HG03571 (cell line): ENCODE data around the gene CACUL1.

Experiments used
- ATAC-seq: cut with Tn5 transposase; IDR thresholded peaks from one replicate; pipeline ENCODE4 v1.9.1; 2021; ENCODE audit not compliant: unreplicated experiment

CACUL1 gene

DNA sequence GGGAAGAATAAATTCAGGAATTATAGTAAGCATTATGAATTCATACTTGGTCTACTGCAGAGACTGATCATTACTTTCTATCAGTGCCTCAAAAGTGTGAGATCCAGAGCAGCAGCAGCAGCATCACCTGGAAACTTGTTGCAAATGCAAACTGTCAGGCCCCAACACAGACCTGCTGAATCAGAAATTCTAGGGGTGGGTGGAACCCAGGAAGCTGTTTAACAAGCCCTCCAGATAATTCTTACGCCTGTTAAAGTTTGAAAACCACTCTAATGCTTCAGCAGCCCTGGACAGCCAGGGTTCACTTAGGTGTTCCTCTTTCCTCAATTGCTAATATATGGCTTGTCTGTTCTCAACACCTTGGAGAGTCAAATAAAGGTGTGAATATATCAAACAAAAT lies 19.5 kb downstream of the CACUL1 start:
- no peak for ATAC-seq

DNA sequence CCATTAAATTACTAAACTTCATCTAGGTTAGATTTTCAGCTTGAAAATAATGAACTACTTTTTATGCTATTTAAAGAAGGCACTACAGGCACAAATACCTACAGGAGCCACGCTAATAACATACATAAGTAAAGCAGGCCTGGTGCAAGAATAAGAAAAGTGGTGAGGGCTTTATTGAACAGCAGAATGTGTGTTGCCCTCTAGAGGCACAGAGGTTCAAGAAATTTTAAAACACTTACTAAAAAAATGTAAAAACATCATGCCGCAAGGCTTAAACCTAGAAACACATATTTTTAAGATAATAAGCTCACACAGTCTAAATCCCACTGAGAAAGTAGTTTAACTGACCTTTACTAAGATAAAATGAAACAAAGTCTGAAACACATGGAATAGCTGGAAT lies 20.3 kb downstream of the CACUL1 start:
- no peak for ATAC-seq

DNA sequence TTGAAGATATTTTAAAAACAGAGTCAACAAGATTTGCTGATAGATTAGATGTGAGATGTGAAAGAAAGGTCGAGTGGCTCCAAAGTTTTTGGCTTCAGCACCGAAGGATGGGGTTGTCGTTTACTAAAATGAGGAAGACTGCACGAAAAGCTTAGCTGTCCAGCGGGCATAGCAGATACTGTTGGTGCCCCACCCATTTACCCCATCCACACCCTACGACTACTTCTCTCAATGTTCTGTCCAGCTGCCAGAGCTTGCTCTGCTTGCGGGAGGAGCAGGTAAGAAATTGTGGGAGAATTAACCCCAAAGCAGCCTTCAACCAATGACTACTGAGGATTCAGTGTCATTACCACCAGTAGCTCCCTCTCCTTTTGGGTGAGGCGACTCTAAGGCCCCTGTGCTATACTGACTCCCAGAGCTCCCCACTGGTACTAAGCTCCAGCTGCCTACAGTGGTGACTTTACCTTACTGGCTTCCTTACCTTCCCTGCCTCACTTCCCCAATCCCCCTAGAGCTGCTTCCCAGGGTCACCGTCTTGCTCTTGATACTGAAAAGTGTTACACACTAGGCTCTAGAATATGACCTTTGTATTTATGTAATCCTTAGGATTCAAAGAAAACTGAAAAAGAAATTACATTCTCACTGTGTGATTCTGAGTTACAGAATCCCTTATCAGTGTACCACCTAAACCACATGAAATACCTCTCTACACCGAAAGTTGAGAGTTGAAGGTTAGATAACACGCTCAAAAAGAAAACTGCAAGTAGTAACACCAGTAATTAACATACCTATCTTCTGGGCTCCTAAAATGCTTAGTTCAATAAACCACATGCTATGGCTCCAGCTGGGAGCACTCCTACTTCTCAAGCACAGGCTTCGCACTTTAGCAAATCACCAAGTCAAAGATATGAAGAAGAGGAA lies 22.3 kb downstream of the CACUL1 start:
- ATAC-seq: peak; percentile 43

DNA sequence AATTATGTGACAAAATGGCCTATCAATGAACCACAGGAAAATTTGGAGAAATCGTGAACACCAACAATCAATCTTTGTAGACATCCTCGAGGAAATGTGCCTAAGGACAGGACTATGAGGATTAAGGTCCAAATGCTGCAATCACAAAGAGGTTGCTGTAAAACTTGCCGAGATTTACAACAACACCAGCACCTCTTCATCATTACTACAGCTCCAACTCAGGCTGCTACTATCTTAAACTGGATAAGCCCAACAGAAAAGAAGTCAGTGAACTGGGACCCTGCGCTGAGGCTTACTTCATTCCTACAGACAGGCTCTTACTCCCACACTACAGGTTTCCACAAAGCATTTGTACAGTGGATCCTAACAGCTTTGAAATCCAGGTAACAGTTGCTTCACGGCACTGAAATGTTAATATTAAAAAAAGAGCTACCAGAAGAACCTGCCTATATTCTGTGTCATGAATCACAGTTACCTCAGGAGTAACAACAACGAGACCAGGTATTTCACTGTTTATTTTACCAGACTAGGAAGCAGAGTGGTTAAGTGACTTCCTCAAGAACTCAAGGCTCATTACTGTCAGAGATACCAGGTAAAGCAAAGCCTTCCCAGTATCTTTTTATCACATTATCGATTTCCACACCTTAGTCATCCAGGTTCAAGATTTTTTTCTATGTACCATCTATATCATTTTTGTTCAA lies 23.9 kb downstream of the CACUL1 start:
- no peak for ATAC-seq

DNA sequence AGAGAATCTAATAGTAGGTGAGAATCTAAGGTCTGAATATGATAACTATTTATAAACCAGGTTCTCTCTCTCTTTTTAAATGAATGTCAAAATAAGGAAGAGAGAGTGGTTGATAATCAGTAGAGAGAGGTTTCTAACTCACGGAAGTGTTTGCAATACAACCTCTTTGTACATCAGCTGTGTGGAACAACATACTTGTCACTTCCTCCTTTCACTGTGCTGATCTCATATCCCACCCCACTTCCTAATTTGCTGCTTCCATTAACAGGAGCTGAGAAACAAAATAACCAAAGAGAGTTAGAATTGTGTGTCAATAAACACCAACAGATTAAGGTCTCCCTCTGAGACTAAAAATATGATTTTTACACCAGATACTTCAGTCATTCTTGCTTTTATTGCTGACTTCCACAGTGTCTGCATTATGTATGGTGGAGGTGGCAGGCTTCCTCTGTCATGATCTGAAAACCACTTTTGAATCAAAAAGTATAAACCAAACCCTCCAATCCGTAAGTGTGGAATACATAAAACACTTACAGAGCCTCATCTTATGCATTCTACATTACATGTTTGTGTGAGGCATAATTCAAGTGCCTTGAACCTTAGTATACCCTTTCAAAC lies 25.0 kb downstream of the CACUL1 start:
- ATAC-seq: peak; percentile 82

DNA sequence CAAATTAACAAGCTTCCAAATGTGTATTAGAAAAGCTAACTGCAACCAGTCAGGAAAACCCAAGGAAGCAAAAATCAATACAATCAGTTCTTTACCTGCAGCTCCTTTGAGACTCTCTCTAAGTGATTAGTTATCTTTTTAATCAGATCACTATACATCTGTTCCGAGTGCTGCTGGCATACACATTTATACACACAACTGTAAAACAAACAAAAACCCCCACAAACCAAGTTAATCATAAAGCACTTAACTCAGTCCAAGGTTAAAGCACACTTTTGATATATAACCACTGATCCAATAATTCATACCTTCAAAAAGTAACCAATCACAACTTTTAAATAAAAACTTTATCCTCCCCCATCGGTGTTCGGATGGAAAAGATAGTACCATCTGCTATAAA lies 25.6 kb downstream of the CACUL1 start:
- ATAC-seq: no peak

DNA sequence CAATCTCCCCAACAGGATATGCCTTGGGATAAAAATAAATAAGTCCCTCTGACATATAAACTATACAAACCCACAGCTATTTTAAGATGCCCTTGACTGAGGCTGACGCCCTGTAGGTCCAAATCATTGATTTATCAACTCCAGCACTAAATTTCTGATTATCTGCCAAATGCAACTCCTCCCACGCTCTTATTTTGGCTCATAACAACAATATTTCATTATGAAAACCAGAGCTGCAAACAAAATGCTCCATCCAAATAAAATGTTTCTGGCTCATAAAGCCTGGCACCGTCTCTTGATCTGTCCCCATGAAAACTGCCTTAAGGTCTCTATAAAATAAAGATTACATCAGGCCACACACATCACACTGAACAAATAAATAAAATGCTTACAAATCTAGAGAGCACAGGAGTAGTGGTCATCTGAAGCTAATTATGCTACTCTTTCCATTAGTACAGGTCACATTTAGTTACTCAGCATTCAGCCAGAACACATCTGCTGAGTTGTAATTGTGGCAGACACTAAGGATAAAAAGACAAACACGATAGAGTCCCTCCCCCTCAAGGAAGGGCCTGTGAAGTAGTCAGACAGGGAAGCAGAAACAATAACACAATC lies 28.8 kb downstream of the CACUL1 start:
- no peak for ATAC-seq

DNA sequence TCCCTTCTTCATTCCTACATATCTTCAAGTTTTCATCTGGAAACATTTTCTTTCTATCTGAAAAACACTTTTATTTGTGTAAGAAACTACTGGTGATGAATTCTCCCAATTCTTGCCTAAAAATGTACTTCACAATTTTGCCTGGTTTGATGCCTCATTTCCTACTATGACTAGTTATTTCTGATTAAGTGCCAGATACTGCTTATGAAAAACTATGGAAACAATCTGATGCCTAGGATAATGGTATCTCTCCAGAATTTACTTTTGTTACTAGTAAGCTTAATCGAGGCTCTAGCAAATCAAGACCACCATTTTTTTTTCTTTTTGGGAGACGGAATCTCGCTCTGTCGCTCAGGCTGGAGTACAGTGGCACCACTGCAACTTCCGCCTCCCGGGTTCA lies 31.3 kb downstream of the CACUL1 start:
- ATAC-seq: no peak

DNA sequence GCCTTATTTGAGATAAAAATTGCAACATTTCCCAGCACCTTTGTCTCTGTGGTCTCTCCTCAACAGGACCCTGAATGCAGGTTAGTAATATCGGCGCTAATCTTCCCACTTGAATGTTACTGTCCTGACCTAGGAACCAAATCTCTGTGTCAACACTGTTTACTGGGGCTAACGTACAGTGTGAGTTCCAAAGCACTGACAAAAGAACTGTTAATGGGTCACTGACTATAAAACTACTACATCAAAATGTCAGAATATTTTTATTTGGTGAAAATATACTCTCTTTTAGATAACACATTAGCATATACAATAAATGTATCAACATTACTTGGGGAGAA lies 33.3 kb downstream of the CACUL1 start:
- no peak for ATAC-seq

DNA sequence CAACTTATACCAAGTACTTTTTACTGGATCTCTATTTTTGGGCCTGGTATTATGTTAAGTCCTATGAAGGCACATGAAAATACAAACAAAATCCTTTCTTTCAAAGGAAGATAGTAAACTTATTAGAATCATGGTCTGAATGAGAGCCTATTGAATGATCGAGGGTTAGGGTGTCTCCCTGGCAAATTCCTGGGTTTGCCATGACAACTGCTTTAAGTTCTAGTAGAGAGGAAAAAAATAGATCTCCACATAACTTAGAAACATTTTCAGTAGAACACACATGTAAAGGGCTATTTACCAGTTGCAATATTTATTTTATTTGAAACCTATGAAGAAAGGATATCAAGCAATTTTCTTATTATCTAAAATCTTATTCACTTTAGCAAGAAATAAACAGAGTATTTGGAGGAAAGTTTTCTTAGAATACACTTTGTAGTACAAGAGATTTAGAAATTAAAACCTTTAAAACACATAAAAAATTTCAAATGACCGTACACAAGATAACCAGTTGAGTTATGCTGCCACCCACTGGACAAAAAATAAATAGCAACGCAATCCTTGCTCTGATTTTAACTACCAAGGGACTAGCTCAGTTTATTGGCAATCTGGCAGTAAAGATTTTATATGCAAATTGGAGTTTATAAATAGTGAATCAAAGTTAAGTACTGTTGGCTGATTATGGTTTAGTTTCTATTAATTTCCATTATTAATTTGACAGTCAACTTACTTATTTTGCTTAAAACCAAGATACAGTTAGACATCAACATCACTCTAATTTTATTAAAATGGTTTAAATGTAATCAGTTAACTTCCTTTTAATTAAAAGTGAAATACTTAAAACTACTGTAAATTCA lies 33.9 kb downstream of the CACUL1 start:
- no peak for ATAC-seq

DNA sequence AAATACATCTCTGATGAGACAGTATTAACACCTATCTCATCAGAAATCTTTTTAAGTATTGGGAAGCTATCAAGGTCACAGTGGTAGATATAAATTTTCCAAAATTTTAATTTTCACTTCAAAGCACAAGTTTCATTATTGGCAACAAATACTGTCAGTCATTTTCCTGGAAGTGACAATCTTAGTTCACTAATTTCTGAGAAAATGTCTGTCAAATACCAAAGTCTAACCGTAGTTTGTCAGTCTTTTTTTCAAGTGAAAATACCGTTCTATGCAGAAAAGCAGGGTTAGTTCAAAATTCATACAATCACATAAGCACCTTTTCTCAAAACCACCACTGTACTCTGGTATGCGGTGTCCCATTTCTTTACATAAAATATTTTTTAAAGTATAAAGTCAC lies 40.4 kb downstream of the CACUL1 start:
- no peak for ATAC-seq

DNA sequence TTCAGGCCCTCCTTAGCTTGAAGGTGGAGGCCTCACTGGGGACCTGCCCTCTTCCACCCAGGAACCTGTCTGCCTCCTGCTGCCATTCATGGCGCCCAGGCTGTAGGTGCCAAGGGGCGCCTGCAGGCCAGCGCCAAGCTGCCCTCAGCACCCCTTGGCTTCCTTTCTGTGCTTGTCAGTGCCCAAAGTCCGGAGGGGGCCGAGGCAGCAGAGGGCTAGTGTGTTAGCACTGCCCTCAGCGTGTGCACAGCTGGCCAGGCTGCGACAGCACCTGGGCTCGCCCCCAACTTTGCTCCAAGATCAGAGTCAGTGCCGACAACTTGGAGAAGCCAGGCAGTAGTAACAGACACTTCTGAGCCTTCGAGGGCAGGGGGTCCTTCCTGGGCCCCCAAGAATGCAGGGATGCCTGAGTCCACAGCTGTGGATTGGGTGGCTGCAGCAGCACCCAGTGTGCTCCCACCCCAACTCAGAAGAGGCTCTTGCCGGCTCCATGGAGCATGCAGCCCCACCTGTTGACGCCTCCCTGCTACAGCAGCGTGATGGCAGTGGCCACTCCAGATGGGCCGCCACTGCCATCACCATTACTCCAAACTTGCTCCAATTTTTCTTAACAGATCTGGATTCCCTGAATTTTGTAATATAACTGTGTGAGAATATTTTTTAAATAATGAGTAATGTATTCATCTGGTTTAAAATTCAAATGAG lies 41.7 kb downstream of the CACUL1 start:
- no peak for ATAC-seq

DNA sequence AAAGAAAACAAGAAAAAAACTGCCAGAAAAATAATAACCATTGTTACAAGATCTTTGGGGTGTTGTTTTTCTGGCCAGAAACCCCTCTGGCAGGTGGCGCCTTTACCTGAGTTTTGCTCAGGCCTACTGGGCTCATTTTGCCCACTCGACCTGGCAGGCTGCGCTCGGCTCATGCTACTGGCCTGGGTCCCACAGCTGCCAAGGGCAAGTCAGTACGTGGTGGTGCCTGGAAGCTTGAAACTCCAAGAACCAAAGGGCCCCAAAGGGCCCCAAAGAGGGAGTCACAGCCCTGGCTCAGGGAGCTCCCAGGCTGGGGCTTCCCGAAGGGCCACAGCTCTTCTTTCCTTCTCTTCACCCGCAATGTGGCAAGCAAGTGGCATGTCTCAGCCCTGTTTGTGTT lies 42.7 kb downstream of the CACUL1 start:
- no peak for ATAC-seq

DNA sequence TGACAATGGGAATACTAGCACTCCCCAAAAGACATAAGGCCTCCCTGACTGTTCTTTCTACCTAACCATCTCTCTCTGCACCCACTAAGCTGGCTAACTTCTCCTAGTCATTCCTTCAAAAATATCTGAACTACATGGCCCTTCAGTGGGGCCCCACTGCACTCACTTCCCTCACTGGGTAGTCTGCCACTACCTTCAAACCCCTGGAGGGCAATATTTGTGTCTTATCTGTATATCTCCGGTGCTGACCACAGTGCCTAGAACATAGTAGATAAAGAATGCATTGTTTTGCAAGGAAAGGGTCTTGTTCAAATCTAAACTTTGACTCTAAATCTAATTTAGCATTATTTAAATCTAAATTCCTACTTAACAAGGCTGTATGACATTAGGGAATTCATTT lies 44.3 kb downstream of the CACUL1 start:
- no peak for ATAC-seq

DNA sequence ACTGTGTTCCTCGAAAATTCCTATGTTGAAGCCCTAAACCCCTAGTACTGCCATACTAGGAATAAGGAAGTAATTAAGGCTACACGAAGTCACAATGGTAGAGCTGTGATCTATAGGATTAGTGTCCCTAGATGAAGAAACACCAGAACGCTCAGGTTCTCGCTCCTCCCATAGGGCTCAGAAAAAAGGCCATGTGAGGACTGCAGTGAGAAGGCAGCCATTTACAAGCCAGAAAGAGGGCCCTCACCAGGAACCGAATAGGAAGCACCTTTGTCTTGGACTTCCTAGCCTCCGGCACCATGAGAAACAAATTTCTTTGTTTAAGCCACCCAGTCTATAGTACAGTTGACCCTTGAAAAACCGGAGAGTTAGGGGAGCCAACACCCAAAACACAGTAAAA lies 46.2 kb downstream of the CACUL1 start:
- ATAC-seq: no peak

DNA sequence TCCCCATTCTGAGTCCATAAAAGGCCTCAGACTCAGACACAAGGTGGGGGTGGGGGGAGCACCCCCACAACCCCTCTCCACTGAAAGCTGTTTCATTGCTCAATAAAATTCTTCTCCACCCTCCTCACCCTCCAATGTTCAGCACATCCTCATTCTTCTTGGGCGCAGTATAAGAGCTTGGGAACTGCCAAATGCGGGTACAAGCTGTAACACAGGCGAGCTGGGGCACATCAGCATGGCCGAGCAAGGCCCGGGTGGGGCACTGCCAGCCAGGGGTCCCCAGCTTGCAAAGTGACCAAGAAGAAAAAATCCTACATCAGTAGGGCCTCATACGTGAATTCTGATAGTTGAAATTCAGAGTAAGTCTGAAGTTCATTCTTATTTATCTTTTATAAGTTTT lies 50.1 kb downstream of the CACUL1 start:
- no peak for ATAC-seq

DNA sequence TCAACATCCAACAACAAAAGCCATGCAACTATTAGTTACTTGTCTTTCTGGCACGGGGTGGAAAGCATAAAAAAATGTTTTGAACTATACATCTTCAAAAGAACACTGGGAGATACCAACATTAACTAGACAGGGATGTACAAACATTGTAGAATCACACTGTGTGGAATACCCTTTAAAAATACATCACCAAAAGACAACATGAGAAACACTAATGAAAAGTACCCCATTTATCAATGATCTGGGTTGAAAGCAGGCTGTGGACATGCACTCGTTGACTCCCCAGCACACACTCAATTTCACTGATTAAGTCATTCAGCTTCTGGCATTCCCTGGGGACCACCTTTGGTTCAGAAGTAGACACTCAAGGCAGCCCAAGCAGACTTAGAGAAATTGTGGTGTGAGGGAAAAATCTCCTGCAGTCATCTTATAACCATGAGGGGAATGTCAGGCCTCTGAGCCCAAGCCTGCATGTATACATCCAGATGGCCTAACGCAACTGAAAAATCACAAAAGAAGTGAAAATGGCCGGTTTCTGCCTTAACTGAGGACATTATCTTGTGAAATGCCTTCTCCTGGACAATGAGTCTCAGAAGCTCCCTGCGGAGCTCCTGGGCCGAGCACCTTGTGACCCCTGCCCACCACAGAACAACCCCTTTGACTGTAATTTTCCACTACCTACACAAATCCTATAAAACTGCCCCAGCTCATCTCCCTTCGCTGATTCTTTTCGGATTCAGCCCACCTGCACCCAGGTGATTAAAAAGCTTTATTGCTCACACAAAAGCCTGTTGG lies 53.0 kb downstream of the CACUL1 start:
- ATAC-seq: no peak

DNA sequence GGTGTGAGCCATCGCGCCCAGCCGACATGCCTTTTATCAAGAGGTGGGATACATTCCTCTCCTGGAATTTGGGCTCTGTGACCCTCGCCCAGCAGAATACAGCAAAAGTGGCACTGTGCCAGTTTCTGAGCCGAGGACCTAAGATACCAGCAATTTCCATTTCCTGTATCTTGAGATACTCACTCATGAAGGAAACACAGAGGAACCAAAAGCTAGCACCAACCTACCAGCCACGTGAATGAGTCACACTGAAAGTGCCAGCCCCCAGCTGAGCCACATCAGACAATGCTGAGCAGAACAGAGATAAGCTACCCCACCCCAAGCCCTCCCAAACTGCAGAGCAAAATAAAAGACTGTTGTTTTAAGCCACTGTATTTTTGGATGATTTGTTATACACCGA lies 56.3 kb downstream of the CACUL1 start:
- ATAC-seq: peak; percentile 97

DNA sequence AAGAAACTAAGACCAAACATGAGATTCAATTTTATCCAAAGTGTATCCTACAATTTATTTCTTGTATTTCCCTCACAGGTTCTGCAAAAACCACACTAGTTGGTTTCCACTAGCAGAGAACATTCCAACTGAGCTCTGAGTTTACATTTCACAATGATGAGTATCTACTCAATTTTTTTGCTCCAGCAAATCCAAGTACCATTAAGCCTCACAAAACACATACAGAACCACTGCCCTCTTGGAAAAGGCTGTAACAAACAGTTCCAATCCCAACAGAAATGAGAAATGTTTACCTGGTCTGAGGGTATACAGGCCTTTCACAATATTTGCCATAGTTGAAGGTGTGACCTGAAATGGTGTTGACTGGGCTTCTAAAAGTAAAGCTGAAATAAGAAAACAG lies 59.9 kb downstream of the CACUL1 start:
- ATAC-seq: no peak
